HepG2 (cell line): ENCODE measurements around the gene FGFR4. TPM values are rescaled to one million over a fixed set of nuclear protein-coding genes. Genes with fewer than 3 reads are reported as not detected.

Source experiments
- ARNT2 ChIP-seq: sonication (generic); formaldehyde crosslinking; IDR thresholded peaks from 2 replicates; pipeline ENCODE4 v1.8.0; 2022; ENCODE audit warnings: mild to moderate bottlenecking, low read depth, missing genetic modification reagents, moderate library complexity
- ETV5 ChIP-seq: IDR thresholded peaks from 2 replicates; pipeline ENCODE4 v1.6.1; 2018; ENCODE audit warnings: missing biosample characterization, missing genetic modification reagents, inconsistent platforms, borderline replicate concordance
- JUNB ChIP-seq: sonication (generic); formaldehyde crosslinking; IDR thresholded peaks from 2 replicates; pipeline ENCODE4 v1.8.0; 2022; ENCODE audit warnings: missing genetic modification reagents, mild to moderate bottlenecking, borderline replicate concordance
- KLF12 ChIP-seq: sonication (generic); formaldehyde crosslinking; IDR thresholded peaks from 2 replicates; pipeline ENCODE4 v1.4.0; 2020; ENCODE audit warnings: missing genetic modification reagents, borderline replicate concordance
- NRL ChIP-seq: sonication (generic); formaldehyde crosslinking; IDR thresholded peaks from 2 replicates; pipeline ENCODE4 v1.5.0; 2020; ENCODE audit warnings: missing genetic modification reagents, mild to moderate bottlenecking, moderate library complexity, borderline replicate concordance
- SIN3A ChIP-seq: IDR thresholded peaks from 2 replicates; pipeline ENCODE4 v1.6.1; 2011; ENCODE audit warnings: low read depth, mild to moderate bottlenecking, control low read depth, low read length, borderline replicate concordance
- SMYD3 ChIP-seq: sonication (generic); formaldehyde crosslinking; IDR thresholded peaks from 2 replicates; pipeline ENCODE4 v1.8.1; 2023; ENCODE audit warnings: mild to moderate bottlenecking, missing genetic modification reagents
- SP1 ChIP-seq, 2 experiments: fragments of 450-650 bp in 1 of 2; sonication (generic) in 1 of 2; formaldehyde crosslinking in 1 of 2; IDR thresholded peaks; 2 replicates each; pipeline versions ENCODE4 v1.4.0 to v1.6.1; 2016 to 2020; ENCODE audit warnings: missing genetic modification reagents in 1 of 2
- TOPORS ChIP-seq: sonication (generic); formaldehyde crosslinking; IDR thresholded peaks from 2 replicates; pipeline ENCODE4 v1.8.0; 2023; ENCODE audit warnings: mild to moderate bottlenecking, missing genetic modification reagents
- XBP1 ChIP-seq: sonication (generic); formaldehyde crosslinking; IDR thresholded peaks from 2 replicates; pipeline ENCODE4 v1.5.0; 2020; ENCODE audit warnings: missing genetic modification reagents
- ZBTB38 ChIP-seq: sonication (generic); formaldehyde crosslinking; IDR thresholded peaks from 2 replicates; pipeline ENCODE4 v1.5.1; 2020; ENCODE audit warnings: mild to moderate bottlenecking, missing genetic modification reagents
- ZFP90 ChIP-seq: sonication (generic); formaldehyde crosslinking; IDR thresholded peaks from 2 replicates; pipeline ENCODE4 v1.8.0; 2022; ENCODE audit warnings: missing genetic modification reagents, mild to moderate bottlenecking, inconsistent platforms, borderline replicate concordance
- ZNF274 ChIP-seq: sonication (generic); formaldehyde crosslinking; IDR thresholded peaks from 2 replicates; pipeline ENCODE4 v1.5.1; 2020; ENCODE audit warnings: mild to moderate bottlenecking, missing genetic modification reagents
- ZNF607 ChIP-seq: sonication (generic); formaldehyde crosslinking; IDR thresholded peaks from 2 replicates; pipeline ENCODE4 v1.5.1; 2020; ENCODE audit warnings: missing genetic modification reagents, mild to moderate bottlenecking, borderline replicate concordance
- ZNF674 ChIP-seq: sonication (generic); formaldehyde crosslinking; IDR thresholded peaks from 2 replicates; pipeline ENCODE4 v1.5.0; 2020; ENCODE audit warnings: low read depth, mild to moderate bottlenecking, missing genetic modification reagents
- ZNF792 ChIP-seq: IDR thresholded peaks from 2 replicates; pipeline ENCODE4 v1.6.1; 2016
- ZNF891 ChIP-seq: sonication (generic); formaldehyde crosslinking; IDR thresholded peaks from 2 replicates; pipeline ENCODE4 v1.5.0; 2020; ENCODE audit warnings: mild to moderate bottlenecking, missing genetic modification reagents
- polyA plus RNA-seq, 8 experiments: library from polyadenylated mRNA; depleted of rRNA in 3 of 8; stranded (reverse) in 7 of 8; unstranded in 1 of 8; fragments of >200 nt; fragmentation: Illumina TruSeq in 4 of 8; extraction: Trizol in 4 of 8; gene quantifications; 2 replicates each; pipeline versions ENCODE4 v1.2.1 to v1.2.3, GENCODE V29; 2011 to 2016; ENCODE audit warnings: low read depth in 4 of 8, missing spikeins in 1 of 8, mixed read lengths in 1 of 8; ENCODE audit not compliant: insufficient read depth in 1 of 8
- total RNA-seq, 5 experiments: library from RNA; depleted of rRNA; stranded (reverse); fragments of >200 nt; fragmentation: Illumina TruSeq; extraction: Trizol; gene quantifications; 2 replicates each; pipeline ENCODE4 v1.2.3, GENCODE V29; 2016; ENCODE audit warnings: low read depth in 1 of 5
- TF ChIP-seq, protein P1 (sequence below): IDR thresholded peaks from 2 replicates; pipeline ENCODE4 v1.4.0; 2020; ENCODE audit warnings: mild to moderate bottlenecking, missing genetic modification reagents
- TF ChIP-seq, protein P2 (sequence below): sonication (generic); formaldehyde crosslinking; IDR thresholded peaks from 2 replicates; pipeline ENCODE4 v1.5.0; 2020; ENCODE audit warnings: missing genetic modification reagents
- TF ChIP-seq, protein P3 (sequence below): sonication (generic); formaldehyde crosslinking; IDR thresholded peaks from 2 replicates; pipeline ENCODE4 v1.5.1; 2020; ENCODE audit warnings: missing genetic modification reagents, mild to moderate bottlenecking, borderline replicate concordance

FGFR4 gene
- total and polyA plus RNA-seq, 2 of the 13 experiments (the other 11 are each of a cell fraction or from before 2014, with no cell fraction given): 129 to 219 TPM

DNA sequence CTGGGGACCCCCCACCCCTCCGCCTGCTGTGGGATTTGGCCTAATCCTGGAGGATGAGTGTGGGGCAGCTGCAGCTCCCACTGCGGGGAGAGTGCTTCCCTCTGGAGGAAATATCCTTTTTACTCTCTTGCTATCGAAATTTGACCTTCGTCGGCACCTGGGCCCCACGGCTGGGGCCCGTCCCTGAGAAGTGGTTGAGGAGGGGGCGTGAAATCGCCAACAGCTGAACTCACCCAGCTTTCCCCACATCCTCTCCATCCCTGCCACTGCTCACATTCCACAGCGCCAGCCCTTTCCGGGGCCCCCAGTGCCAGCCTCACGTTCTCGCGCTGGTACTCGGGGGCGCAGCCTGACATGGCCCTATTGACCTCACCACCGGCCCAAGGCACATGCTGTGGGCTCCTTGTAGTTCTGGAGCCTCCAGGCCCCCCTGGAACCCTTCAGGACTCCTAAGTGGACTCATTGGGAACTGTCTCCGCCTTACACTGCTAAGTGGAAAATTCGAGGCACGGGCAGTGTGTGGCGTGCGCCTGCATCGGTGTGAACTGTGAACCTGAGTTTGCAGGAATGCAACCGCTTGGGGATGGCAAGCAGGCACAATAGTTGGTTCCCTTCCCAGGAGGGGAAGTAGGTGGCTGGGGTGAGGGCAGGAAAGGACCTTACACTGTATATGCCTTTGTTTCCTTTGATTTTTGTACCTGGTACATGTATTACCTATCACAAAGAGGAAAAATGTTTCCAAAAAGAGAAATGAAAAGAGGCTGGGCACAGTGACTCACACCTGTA, 19.2 kb downstream of the FGFR4 start (continued):
- TF ChIP-seq ARNT2 (CRISPR knock-in tag) (0 out of 2 replicates have a peak, but pooled peaks have one; percentile 34), ZNF792 (peak; percentile 59; the same call in 1 of the 2 replicates), ZFP90 (CRISPR knock-in tag) (no peak; the same call in 1 of the 2 replicates), ZNF274 (peak; percentile 23; the same call in 1 of the 2 replicates), KLF12 (CRISPR knock-in tag) (0 out of 2 replicates have a peak, but pooled peaks have one; percentile 17), JUNB (peak; percentile 66; the same call in 1 of the 2 replicates), NRL (CRISPR knock-in tag) (0 out of 2 replicates have a peak, but pooled peaks have one; percentile 35), SMYD3 (CRISPR knock-in tag) (peak; percentile 82), ZNF674 (no peak), XBP1 (CRISPR knock-in tag) (no peak), ZNF607 (CRISPR knock-in tag) (peak; percentile 78; the same call in 1 of the 2 replicates), ZNF891 (CRISPR knock-in tag) (peak; percentile 62; the same call in 1 of the 2 replicates), ETV5 (CRISPR knock-in tag) (peak; percentile 35; the same call in 1 of the 2 replicates), TOPORS (CRISPR knock-in tag) (peak; percentile 21; the same call in 1 of the 2 replicates), SP1 (IDR thresholded peaks at IDR 0.05) (no peak), SP1 (CRISPR knock-in tag; IDR thresholded peaks at IDR 0.05) (no peak), ZBTB38 (CRISPR knock-in tag) (peak; percentile 58; the same call in 1 of the 2 replicates), SIN3A (no peak)
- TF ChIP-seq, protein P1, sequence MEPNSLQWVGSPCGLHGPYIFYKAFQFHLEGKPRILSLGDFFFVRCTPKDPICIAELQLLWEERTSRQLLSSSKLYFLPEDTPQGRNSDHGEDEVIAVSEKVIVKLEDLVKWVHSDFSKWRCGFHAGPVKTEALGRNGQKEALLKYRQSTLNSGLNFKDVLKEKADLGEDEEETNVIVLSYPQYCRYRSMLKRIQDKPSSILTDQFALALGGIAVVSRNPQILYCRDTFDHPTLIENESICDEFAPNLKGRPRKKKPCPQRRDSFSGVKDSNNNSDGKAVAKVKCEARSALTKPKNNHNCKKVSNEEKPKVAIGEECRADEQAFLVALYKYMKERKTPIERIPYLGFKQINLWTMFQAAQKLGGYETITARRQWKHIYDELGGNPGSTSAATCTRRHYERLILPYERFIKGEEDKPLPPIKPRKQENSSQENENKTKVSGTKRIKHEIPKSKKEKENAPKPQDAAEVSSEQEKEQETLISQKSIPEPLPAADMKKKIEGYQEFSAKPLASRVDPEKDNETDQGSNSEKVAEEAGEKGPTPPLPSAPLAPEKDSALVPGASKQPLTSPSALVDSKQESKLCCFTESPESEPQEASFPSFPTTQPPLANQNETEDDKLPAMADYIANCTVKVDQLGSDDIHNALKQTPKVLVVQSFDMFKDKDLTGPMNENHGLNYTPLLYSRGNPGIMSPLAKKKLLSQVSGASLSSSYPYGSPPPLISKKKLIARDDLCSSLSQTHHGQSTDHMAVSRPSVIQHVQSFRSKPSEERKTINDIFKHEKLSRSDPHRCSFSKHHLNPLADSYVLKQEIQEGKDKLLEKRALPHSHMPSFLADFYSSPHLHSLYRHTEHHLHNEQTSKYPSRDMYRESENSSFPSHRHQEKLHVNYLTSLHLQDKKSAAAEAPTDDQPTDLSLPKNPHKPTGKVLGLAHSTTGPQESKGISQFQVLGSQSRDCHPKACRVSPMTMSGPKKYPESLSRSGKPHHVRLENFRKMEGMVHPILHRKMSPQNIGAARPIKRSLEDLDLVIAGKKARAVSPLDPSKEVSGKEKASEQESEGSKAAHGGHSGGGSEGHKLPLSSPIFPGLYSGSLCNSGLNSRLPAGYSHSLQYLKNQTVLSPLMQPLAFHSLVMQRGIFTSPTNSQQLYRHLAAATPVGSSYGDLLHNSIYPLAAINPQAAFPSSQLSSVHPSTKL (CRISPR knock-in tag): peak; percentile 71
- TF ChIP-seq, protein P2, sequence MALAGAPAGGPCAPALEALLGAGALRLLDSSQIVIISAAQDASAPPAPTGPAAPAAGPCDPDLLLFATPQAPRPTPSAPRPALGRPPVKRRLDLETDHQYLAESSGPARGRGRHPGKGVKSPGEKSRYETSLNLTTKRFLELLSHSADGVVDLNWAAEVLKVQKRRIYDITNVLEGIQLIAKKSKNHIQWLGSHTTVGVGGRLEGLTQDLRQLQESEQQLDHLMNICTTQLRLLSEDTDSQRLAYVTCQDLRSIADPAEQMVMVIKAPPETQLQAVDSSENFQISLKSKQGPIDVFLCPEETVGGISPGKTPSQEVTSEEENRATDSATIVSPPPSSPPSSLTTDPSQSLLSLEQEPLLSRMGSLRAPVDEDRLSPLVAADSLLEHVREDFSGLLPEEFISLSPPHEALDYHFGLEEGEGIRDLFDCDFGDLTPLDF: no peak
- TF ChIP-seq, protein P3, sequence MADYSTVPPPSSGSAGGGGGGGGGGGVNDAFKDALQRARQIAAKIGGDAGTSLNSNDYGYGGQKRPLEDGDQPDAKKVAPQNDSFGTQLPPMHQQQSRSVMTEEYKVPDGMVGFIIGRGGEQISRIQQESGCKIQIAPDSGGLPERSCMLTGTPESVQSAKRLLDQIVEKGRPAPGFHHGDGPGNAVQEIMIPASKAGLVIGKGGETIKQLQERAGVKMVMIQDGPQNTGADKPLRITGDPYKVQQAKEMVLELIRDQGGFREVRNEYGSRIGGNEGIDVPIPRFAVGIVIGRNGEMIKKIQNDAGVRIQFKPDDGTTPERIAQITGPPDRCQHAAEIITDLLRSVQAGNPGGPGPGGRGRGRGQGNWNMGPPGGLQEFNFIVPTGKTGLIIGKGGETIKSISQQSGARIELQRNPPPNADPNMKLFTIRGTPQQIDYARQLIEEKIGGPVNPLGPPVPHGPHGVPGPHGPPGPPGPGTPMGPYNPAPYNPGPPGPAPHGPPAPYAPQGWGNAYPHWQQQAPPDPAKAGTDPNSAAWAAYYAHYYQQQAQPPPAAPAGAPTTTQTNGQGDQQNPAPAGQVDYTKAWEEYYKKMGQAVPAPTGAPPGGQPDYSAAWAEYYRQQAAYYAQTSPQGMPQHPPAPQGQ (CRISPR knock-in tag): no peak
